GM19438 (cell line): ENCODE data around the gene COL27A1.

Source experiments
- ATAC-seq: cut with Tn5 transposase; IDR thresholded peaks from one replicate; pipeline ENCODE4 v1.9.1; 2021; ENCODE audit warnings: low read depth; ENCODE audit not compliant: unreplicated experiment

COL27A1 gene

DNA sequence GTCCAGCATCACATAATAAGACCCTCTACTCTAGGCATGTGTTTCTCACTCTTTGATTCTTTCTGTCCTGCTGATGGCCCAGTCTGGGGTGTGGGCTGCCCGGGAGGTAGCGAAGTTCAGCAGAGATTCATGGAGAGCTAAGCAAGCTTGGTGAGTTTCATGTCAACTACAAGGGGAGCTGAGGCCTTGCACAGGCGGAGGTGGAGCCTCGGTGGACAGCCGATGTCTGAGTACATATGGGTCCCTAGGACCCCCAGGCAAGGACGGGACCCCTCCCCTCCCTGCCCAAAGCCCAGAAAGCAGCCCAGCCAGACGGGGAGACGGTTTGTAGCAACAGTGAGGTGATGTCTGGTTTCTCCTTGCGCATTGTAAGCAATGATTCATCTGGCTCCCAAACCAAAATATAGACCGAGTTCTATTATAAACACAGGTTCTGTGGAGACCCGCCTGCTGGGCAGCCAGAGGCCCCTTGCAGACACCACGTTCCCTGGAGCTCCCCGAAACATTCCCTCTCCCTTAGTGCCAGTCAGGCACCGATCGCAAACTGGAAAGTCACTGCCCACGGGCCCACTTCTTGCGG, 45.5 kb downstream of the COL27A1 start:
- no peak for ATAC-seq

DNA sequence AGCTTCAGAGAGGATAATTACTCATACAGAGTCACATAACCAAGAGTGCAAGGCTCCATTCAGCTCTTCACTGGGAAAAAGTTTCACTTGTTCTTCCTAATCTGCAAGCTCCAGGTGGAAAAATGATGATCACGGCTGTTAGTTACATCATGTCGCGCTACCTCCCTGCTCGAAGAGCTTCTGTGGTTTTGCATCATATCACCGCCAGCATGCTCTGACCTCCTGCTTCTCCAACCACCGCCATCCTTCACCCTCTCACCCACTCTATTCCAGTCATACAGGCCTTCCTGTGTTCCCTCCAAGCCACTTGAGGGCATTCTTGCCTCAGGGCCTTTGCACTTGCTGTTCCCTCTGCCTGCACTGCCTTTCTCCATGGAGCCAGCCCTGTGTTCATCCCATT, 47.1 kb downstream of the COL27A1 start:
- no peak for ATAC-seq

DNA sequence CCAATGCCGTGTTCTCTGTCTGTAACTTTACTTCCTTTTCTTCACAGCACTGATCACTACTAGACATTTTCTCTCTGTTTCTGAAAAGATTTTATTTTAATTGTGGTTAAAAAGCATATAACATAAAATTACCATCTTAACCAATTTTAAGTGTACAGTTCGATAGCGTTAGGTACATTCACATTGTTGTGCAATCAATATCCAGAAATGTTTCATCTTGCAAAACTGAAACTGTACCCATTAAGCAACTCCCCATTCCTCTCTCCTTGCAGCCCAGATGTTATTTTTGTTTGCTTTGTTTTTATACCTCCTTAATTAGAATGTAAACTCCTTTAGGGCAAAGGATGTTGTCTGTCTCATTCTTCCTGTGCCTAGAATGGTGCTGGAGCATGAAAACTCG, 47.5 kb downstream of the COL27A1 start:
- no peak for ATAC-seq

DNA sequence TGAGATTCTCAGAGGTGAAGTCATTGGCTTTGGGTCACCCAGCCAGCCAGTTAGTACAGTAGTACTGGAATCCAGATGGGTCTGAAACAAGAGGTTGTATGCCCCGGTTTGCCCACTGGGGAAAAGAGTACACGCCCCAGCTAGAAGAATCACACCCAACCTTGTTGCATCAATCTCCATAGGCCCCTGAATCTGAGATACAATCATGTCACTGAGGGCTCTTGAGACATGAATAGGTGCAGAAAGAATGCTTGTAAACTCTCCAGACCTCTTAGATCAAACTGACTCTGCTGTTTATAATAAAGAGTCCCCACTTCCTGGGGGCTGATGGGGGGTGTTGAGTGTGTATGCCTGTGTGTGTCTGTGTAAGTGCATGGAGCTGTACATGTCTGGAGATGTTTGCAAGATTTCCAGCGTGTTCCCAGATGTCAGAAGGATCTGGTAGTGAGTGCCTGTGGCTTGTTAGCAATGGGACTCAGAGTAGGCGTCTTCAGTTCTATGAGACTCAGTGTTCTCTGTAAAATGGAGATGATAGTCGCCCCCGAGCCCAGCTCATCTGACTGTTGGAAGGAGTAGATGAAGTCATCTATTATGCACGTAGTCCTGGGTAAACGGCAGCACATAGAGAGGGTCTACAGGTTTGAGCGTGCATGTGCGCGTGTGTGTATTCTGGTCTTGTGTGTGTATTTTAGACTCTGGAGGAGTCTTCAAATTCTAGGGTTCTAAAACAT, 48.2 kb downstream of the COL27A1 start:
- no peak for ATAC-seq

DNA sequence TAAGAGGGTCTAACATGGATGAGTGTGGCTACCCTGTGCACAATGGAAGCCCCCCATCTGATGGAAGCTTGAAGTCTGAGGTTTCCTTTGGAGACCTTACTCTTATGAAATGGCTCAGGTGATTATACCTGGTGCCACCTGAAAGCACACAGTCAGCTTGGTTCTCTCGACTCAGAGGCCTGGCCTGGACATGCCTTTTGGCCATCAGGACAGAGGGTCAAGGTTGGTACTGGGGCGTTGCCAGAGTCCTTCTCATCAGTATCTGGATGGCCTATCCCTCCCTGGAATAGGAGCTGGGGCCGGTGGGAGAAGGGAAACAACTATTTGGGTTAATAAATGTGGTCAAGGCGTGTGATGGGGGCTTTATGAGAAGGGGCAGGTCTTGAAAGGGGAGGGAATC, 48.9 kb downstream of the COL27A1 start:
- no peak for ATAC-seq

DNA sequence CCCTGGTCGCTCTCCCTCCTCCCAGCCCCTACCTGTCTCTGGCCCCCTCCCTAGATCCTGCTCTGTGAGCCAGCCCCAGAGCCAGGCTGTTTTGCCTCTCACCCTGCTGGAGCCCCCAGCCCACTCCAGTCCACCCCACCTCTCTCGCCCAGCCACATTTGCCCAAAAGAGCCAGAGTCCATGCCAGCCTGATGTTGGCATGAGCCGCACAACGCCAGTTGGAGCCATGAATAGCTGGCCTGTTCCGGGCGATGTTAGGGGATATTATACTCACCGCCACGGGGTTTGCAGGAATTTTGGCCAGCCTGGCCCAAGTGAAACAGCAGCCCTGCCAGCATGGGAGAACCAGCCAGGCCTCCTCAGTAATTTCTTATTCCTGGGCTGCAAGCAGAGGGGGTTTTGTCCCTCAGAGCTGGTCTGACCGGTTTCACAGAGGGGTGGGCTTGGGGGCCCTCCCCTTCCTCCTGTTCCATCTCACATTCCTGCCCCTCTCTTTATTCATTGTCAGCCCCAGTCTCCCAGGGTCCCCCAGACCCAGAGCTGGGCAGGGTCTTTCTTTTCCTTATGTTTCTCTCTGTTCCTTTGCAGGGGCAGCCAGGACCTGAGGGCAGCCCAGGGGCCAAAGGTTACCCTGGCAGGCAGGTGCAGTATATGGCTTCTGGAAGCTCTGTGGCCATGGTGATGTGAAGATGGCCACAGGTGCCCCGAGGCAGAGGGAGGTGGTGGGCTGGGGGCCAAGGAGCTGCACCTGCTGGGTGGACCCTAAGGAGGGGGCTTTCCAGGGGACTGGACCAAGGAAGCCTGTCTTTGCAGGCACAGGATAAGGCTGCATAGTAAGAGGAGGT, 50.1 kb downstream of the COL27A1 start:
- no peak for ATAC-seq

DNA sequence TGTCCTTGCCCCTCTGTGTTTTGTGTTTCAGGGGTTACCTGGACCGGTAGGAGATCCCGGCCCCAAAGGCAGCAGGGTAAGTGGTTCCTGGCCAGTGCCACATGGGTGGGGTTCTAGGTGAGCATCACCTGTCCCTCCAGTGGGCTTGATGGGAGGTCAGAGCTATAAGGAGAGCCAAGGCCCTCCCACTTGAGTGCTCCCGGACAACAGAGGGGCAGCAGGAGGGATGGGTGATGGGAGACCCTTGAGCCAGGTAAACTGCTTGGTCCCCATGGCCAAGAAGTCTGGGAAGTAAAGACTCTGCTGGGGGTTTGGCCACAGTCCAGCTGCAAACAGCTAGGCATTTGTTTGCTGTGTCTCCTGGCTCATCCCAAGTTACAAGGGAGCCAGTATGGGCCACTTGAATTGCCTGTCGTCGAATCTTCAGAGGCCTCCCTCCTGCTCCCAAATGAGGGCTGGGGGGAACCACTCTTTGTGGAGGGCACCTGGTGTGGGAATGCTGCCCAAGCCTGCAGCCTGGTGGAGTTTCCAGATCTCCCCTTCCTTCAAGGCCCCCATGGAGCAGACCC, 51.0 kb downstream of the COL27A1 start:
- ATAC-seq, result no peak

DNA sequence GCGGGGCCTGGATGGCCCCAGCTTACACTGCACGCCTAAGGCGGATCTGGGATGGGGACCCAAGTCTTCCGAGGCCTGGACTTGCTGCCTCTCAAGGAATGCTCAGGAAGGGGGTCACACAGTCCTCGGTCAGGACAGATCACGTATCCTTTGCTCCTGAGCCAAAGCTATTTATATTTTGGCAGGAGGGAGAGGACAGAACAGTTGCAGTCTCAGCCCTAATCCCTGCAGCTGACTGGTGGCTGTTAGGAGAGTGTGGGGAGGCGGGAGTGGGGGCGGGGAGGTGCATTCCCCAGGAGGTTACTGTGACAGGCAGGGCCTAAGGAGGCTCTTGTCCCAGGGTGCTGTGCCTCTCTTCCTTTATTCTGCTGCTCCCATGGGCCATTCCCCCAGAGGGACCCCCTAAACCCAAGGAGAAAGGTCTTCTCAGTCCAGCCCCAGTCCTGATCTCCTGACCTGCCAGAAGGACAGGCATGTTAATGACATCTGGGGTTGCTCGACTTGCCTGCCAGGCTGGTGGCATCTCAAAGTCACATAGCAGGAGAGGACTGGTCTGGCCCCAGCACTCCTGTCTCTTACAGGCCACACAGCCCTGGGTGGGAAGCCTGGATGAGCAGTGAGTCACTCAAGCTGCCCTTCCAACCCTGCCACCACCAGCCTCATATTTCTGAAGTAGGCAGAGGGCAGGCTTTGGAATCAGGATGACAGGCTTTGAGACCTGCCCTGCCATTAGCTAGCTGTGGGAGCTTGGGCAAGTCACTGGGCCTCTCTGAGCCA, 51.9 kb downstream of the COL27A1 start:
- no peak for ATAC-seq

DNA sequence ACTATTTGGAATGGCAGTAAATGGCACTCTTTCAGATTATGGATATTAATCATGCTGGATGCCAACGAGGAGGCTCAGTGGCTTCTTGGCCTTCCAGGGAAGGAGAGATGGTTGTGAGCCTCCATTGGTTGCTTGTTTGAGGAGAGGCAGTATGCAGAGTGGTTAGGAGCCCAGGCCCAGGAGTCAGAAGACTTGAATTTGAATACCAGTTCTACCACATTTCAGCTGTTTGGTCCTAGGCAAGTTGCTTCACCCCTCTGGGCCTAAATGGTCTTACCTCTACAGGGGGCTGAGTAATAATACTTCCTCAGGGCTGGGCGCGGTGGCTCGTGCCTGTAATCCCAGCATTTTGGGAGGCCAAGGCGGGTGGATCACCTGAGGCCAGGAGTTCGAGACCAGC, 52.5 kb downstream of the COL27A1 start:
- ATAC-seq, result no peak

DNA sequence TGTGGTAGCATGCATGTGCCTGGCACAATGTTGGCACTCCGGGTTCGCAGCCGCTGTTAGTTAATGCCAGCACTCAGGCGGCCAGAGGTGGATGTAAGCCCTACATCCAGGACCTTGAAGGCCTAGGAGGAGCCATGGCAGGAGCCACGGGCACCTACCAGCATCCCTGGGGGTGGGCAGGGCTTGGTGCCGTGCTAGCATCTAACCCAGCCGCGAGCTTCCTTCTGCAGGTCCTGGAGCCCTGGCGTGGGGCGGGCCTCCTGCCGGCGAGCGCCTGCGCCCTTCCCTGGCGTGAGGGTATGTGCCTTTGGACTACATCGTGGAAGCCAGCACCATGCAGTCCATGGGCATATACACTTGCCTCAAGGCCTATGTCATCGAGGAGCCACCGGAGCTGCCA, 53.8 kb downstream of the COL27A1 start:
- ATAC-seq, result no peak

DNA sequence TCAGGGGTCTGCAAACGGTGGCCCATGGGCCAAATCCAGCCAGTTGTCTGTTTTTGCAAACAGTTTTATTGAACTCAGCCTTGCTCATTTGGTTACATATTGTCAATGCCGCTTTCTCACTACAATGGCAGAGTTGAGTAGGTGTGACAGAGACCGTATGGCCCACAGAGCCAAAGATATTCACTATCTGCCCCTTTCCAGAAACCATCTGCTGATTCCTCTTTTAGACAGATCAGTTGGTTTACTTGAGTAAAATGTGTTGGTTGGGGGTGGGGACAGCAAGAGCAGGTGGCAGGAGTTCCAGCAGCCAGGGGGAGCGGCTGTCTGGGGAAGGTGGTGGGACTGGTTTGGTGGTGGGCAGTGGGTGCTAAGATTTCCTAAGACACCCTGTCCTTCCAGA, 54.8 kb downstream of the COL27A1 start:
- ATAC-seq, result no peak

DNA sequence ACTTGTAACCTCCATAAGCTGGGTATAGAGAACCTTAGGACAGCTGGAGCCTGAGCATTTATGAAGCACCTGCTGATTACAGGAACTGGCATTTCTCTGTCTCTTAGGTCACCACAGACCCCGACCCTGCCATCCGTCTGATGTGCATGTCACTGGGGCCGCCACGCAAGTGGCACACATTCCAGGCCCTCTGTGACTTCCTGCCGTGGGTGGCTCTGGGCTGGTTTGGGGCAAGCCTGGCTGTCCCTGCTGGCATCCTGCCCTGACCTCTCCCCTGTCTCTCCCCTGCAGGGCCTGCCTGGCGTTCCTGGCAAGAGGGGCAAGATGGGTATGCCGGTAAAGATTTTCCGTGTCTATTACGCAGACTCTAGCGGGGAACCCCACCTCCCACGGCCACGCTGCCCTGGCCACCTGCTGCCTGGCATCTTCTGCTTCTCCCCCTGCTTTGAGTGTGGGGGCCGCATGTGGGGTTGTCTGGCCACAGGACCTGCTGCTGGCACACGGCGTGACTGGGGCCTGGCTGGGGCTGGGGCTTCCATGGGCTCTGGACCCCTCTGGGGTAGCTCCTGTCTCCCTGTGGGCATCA, 55.4 kb downstream of the COL27A1 start:
- ATAC-seq, result no peak

DNA sequence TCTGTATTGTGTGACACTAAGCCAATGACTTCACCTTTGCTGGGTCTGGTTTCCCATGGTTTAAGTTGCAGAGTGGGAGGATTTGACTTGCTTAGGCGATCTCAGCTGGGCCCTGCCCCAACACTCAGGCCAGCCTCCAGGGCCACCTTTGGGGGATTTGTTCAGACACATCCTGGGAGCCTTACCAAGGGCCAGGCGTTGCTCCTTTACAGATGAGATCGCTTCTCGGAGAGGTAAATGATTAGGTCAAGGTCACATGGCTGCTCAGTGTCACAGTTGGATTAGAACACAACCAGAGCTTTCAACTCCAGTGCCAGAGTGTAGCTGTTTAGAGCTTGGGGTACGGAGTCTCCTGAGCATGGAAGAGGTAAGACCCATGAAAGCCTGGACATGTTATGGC, 57.5 kb downstream of the COL27A1 start:
- no peak for ATAC-seq

DNA sequence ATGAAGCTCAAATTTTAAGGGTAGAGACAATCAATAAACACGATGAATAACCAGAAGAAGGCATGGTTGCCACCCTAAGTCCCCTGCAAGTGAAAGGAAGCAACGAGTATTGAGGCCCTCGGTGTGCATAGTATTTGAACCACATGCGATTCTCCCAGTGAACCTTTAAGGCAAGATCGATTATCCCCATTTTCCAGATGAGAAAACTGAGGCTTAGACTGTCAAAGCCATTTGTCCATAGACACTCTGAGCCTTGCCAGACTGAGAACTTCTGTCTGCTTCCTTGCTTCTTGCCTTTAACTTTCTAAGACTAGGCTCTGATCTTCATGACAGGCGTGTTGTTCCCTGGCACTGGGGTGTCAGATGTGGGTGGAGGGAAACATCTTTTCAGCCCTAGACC, 58.2 kb downstream of the COL27A1 start:
- no peak for ATAC-seq

DNA sequence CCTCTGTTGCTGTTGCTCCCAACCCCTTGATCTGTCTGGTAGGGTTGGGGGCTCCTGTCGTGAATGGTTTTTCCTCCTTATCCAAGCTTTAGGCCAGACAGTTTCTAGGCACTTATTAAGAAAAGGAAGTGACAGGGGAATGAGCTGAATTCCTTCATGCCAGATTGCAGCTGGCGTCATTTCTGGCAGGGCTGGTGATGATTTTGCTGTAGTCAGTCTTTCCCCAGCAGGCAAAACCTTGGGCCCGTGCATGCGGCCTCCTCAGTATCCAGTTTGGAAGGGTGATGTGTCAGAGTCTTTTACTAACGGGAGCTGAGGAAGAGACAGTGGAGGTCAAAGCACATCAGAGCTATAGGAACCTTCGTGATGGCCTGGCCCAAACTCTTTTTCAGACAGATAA, 58.8 kb downstream of the COL27A1 start:
- ATAC-seq, result no peak

DNA sequence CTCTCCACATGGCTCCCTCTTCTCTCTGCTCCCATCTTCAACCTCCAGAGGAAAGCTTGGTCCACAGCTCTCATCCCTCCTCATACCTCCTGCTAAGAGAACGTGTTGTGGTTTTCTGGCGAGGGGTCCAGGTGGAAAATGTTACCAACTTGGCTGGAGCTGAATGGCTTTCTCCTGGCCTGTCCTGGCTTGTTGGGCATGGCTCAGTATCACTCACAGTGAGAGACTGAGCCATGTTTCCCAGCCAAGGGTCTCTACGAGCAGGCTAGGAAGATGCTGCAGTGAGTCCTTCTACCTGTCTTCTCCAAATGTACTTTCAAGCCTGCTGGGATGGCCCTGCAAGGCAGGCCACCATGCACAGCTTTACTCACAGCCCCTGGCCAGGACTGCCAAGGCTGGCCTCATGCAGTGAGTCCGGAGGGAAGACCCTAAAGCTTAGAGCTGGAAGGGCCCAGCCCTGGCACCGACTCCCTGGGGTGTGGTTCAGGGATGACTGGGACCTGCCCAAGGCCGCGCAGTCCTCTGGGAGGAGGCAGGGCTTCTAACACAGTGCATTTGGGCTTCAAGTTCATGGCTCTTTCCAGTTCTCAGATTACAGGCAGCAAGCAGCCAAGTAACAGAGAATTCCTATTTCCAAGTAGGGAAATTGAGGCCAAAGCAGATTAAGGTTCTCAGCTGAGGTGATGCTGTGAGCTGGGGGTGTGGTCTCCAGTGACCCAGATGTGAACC, 59.5 kb downstream of the COL27A1 start:
- no peak for ATAC-seq

DNA sequence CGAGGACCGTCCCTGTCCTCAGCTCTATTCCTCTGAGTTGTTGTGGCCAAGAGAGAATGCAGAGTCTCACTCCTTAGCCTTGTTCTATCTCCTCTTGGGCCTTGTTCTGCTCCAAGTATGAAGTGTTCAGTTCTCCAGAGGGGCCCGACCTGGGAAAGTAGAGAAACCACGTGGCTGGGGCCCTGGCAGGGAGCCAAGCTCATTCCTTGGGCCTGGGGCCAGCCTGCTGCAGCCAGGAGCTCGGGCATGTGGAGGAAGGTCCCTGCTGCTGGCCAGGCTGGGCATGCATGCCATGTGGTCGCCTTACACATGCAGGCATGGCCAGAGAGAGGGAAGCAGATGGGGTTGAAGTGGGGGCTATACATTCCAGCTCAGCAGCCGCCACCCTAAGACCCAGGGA, 60.7 kb downstream of the COL27A1 start:
- no peak for ATAC-seq

DNA sequence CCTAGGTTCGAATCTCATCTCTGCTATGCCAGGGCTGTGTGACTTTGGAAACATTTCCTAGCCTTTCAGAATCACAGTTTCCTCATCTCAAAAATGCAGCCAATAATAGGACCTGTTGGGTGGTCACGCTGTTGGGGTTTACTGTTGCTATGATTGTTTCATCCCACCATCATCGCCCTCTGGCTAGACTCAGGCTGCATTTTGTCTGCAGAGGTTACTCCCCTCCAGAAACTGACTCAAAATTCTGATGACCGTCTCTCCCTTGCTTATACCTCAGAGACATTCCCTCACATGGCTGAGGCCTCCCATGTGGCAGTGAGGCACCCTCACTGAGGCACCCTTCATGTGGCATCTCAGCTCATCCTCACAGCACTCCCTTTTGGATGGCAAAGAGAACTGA, 61.6 kb downstream of the COL27A1 start:
- no peak for ATAC-seq

DNA sequence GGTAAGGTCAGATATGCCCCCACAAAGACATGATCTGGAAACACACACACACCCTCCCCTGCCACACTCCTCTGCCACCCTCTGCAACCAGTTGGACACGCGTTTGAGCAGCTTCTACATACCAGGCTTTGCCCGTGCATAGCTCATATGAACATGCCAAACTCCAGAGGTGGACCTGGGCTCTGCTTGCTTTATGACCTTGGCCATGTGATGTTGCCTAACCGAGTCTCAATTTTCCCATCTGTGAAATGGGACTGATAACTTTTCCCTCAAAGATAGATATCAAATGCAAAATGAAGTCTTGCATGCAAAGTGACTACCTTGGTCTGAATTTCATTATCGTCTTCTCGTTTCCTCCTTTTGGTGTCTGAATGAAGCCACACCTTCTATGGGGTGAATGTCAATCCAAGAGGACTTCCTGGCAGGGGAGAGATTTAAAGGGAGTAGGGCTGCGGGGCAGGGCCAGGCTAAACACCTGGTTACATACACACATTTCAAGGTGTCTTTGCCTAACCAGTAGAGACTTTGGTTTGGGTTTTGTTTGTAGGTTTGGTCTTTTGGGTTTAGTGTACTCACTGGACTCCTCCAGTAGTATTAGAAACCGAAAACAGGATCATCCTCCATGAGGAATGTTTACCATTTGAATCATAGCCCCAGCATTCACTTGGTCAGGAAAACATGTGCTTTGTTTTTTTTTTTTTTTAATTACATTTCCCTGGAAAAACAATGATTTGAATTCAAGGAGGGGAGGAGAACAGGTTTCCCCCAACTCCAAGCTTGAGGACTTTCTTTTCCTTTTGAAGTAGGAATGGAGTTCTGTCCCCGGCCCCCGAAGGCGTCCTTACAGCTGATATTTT, 63.2 kb downstream of the COL27A1 start:
- ATAC-seq, result no peak
